SK-N-SH (cell line): ENCODE results near the gene PECR. TPM values are rescaled to one million over a fixed set of nuclear protein-coding genes. Genes with fewer than 3 reads are reported as not detected.

Experiments
- CTCF ChIA-PET: fragments of 300-600, 350-600 bp; formaldehyde crosslinking; extraction: SDS; loops from one replicate; lab custom pipeline; 2021; lab: Yijun Ruan, JAX
- POLR2A ChIA-PET: fragments of 350-600 bp; sonication (Branson Sonifier 250); formaldehyde crosslinking; extraction: SDS; loops from one replicate; lab custom pipeline; 2020; ENCODE audit warnings: antibody characterized with exemption, inconsistent platforms; lab: Yijun Ruan, JAX
- DNase-seq: peaks from one replicate; pipeline ENCODE4 v3.0.0; 2012
- H2AFZ ChIP-seq: fragments of 200-600 bp; sonication (generic); 2 replicates; pipeline ENCODE4 v1.8.1; 2016; ENCODE audit warnings: antibody characterized with exemption, mild to moderate bottlenecking, low read depth
- H3F3A ChIP-seq: fragments of 200-600 bp; sonication (generic); replicated peaks from 2 replicates; pipeline ENCODE3; 2016; ENCODE audit warnings: antibody characterized with exemption, mild to moderate bottlenecking; ENCODE audit not compliant: insufficient read depth
- H3K27ac ChIP-seq, 2 experiments: fragments of 200-500 bp in 1 of 2; fragments of 200-600 bp in 1 of 2; sonication (Bioruptor generic) in 1 of 2; sonication (generic), shearing (Covaris generic) in 1 of 2; 2 replicates each; pipeline versions ENCODE4 v1.5.1 to v1.6.1; 2014 to 2016; ENCODE audit warnings: low read depth in 2 of 2, inconsistent platforms in 1 of 2, low read length in 1 of 2, mild to moderate bottlenecking in 1 of 2, mixed read lengths in 1 of 2
- H3K27me3 ChIP-seq: fragments of 200-600 bp; sonication (generic), shearing (Covaris generic); 2 replicates; pipeline ENCODE4 v1.6.1; 2016; ENCODE audit warnings: mixed run types; ENCODE audit not compliant: insufficient read depth
- H3K36me3 ChIP-seq, 2 experiments: fragments of 200-500 bp in 1 of 2; fragments of 200-600 bp in 1 of 2; sonication (Bioruptor generic) in 1 of 2; sonication (generic) in 1 of 2; replicated peaks in 1 of 2; 2 replicates each; pipeline versions ENCODE3 to v1.5.1; 2014 to 2016; ENCODE audit warnings: low read length in 1 of 2, mild to moderate bottlenecking in 1 of 2; ENCODE audit not compliant: insufficient read depth in 2 of 2, control insufficient read depth in 1 of 2
- H3K4me1 ChIP-seq, 2 experiments: fragments of 200-500 bp in 1 of 2; fragments of 200-600 bp in 1 of 2; sonication (Bioruptor generic) in 1 of 2; sonication (generic), shearing (Covaris generic) in 1 of 2; 2 replicates each; pipeline versions ENCODE4 v1.5.1 to v1.6.1; 2014 to 2016; ENCODE audit warnings: low read depth in 1 of 2, low read length in 1 of 2, mixed run types in 1 of 2; ENCODE audit not compliant: insufficient read depth in 2 of 2, control insufficient read depth in 1 of 2
- H3K4me2 ChIP-seq: fragments of 200-600 bp; sonication (generic), shearing (Covaris generic); 2 replicates; pipeline ENCODE4 v1.6.1; 2017; ENCODE audit warnings: mixed run types
- H3K4me3 ChIP-seq, 2 experiments: fragments of 200-500 bp in 1 of 2; fragments of 200-600 bp in 1 of 2; sonication (Bioruptor generic) in 1 of 2; sonication (generic), shearing (Covaris generic) in 1 of 2; 2 replicates each; pipeline versions ENCODE4 v1.5.1 to v1.8.1; 2014 to 2016; ENCODE audit warnings: low read depth in 2 of 2, inconsistent platforms in 1 of 2, low read length in 1 of 2, mild to moderate bottlenecking in 1 of 2, mixed read lengths in 1 of 2, moderate library complexity in 1 of 2
- H3K79me2 ChIP-seq: fragments of 200-600 bp; sonication (generic); 2 replicates; pipeline ENCODE4 v1.8.1; 2017; ENCODE audit warnings: mild to moderate bottlenecking; ENCODE audit not compliant: insufficient read depth
- H3K9ac ChIP-seq: fragments of 200-600 bp; sonication (generic); 2 replicates; pipeline ENCODE4 v1.6.1; 2017; ENCODE audit warnings: mixed run types
- H3K9me2 ChIP-seq: fragments of 200-600 bp; sonication (generic); 2 replicates; pipeline ENCODE4 v1.6.1; 2017; ENCODE audit warnings: mixed run types
- H3K9me3 ChIP-seq: fragments of 200-600 bp; sonication (generic); 2 replicates; pipeline ENCODE4 v1.6.1; 2017; ENCODE audit warnings: mixed run types, mild to moderate bottlenecking, moderate library complexity
- H4K20me1 ChIP-seq: fragments of 200-600 bp; sonication (generic); 2 replicates; pipeline ENCODE4 v1.6.1; 2017; ENCODE audit warnings: mild to moderate bottlenecking, mixed run types; ENCODE audit not compliant: insufficient read depth
- EP300 ChIP-seq, 2 experiments: IDR thresholded peaks; 2 replicates each; pipeline versions ENCODE4 v1.4.0 to v1.6.1; 2012; ENCODE audit warnings: borderline replicate concordance in 1 of 2, low read depth in 1 of 2, low read length in 1 of 2
- FOXM1 ChIP-seq: IDR thresholded peaks from 2 replicates; pipeline ENCODE4 v1.4.0; 2012; ENCODE audit warnings: low read depth, mild to moderate bottlenecking
- GATA2 ChIP-seq: sonication (generic); formaldehyde crosslinking; IDR thresholded peaks from 2 replicates; pipeline ENCODE4 v1.5.0; 2020; ENCODE audit warnings: mild to moderate bottlenecking, missing genetic modification reagents
- JUND ChIP-seq: IDR thresholded peaks from 2 replicates; pipeline ENCODE4 v1.4.0; 2012
- NRF1 ChIP-seq: IDR thresholded peaks from 2 replicates; pipeline ENCODE4 v1.6.1; 2012; ENCODE audit warnings: low read depth, mild to moderate bottlenecking, low read length
- RCOR1 ChIP-seq: fragments of 150-350 bp; IDR thresholded peaks from 2 replicates; pipeline ENCODE4 v1.6.1; 2017; ENCODE audit warnings: antibody characterized with exemption, low read length
- SIN3A ChIP-seq: IDR thresholded peaks from 2 replicates; pipeline ENCODE4 v1.6.1; 2012; ENCODE audit warnings: low read depth, mild to moderate bottlenecking, low read length, moderate library complexity, borderline replicate concordance
- TAF1 ChIP-seq: IDR thresholded peaks from 2 replicates; pipeline ENCODE4 v1.6.1; 2012; ENCODE audit warnings: low read depth, mild to moderate bottlenecking, low read length, moderate library complexity, borderline replicate concordance
- TEAD4 ChIP-seq: IDR thresholded peaks from 2 replicates; pipeline ENCODE4 v1.4.0; 2012; ENCODE audit warnings: mild to moderate bottlenecking, borderline replicate concordance; ENCODE audit not compliant: insufficient read depth
- YY1 ChIP-seq: IDR thresholded peaks from 2 replicates; pipeline ENCODE4 v1.4.0; 2012; ENCODE audit warnings: low read depth, mild to moderate bottlenecking
- WGBS: methylation state at CpG from one replicate; pipeline ENCODE4 v1.1.6; 2017; ENCODE audit warnings: low lambda C conversion rate; 5-methylcytosine and 5-hydroxymethylcytosine counted together
- polyA plus RNA-seq, 3 experiments: library from polyadenylated mRNA; depleted of rRNA; stranded (reverse); fragments of >200 nt; gene quantifications; 2 replicates each; pipeline ENCODE4 v1.2.3, GENCODE V29; 2012
- TF ChIP-seq, protein P1 (sequence below): IDR thresholded peaks from 2 replicates; pipeline ENCODE4 v1.6.1; 2012; ENCODE audit warnings: mild to moderate bottlenecking, low read depth, low read length, moderate library complexity
- TF ChIP-seq, protein P2 (sequence below): fragments of 150-350 bp; IDR thresholded peaks from 2 replicates; pipeline ENCODE4 v1.6.1; 2016; ENCODE audit warnings: mild to moderate bottlenecking, low read depth, low read length
- TF ChIP-seq, protein P3 (sequence below): fragments of 150-350 bp; IDR thresholded peaks from 2 replicates; pipeline ENCODE4 v1.6.1; 2017; ENCODE audit warnings: antibody characterized with exemption, low read length, low read depth, borderline replicate concordance

PECR gene
- polyA plus RNA-seq, 1 of the 3 experiments (the other 2 are of a cell fraction): 18.6 TPM

DNA sequence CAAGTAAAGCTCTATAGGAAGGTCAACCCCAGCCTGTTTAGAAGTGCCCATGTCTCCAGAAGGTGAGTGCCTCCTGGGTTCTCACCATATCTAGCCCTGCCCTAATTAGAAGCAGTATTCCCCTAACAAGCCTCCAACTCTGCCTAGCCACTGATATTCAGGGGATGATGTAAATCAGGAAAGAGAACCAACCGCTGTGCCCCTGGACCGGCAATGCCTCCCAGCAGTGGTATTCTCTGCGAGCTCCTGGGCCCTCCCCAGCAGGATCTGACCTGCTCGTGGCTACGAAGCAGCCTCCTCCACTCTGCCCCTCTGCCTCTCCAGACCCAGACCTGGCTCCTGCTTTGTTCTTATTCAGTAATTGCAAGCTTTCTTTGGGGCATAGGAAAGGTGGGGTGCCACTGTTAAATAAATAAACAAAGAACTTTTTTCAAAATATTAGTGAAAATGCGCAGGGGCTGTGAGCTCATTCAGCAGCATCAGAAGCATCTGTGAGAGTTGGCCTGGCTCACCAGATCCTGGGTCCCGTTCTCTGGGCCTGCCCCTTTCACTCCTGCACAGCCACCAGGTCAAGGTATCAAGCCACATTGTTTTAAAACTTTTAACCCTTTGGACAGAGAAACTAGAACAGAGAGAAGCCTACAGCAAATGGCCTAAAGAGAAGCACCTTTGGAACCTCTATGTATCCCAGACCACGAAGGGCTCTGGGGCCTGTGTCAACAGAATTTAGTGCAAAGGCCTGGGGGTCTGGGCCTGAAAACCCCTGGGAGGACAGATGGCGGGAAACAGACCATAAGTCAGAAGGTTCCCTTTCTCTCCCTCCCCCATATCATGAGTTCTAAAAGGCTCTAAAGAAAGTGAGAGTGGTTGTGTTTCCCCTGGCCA, 80.2 kb downstream of the PECR start:
- no peaks in the 10 kb centered on the region for H3K27me3 ChIP-seq
- no peaks in the 10 kb centered on the region for H3K36me3 ChIP-seq
- POLR2A ChIA-PET: no interaction called here
- 93% methylated on average over 9 of the region's 9 CpGs for WGBS
- no peak overlapping the region for H3K9ac ChIP-seq
- no peaks in the 10 kb centered on the region for H3K9me2 ChIP-seq
- CTCF ChIA-PET: interaction anchor here (0.5 to 1.7 kb wide), 6 partner anchors 16 to 1518 kb away, joined by 3 read pairs; no protein-coding TSS in a partner anchor
- H3K4me2 ChIP-seq: no peak overlapping the region
- peaks cover 4 to 6% of the 10 kb centered on the region in 2 experiments; a peak in 2 of 4 replicates for H3K4me1 ChIP-seq
- no peak for TF ChIP-seq TAF1
- TF ChIP-seq FOXM1: no peak
- no peak for TF ChIP-seq EP300 (IDR thresholded peaks at IDR 0.05; ENCODE audit: borderline replicate concordance in 1 of 2, low read depth in 1 of 2, low read length in 1 of 2)
- H3K79me2 ChIP-seq: no peaks in the 10 kb centered on the region
- H3K4me3 ChIP-seq: no peak overlapping the region
- no peaks in the 10 kb centered on the region for H3F3A ChIP-seq
- H3K9me3 ChIP-seq: no peaks in the 10 kb centered on the region
- no peak overlapping the region for H2AFZ ChIP-seq
- H4K20me1 ChIP-seq: no peaks in the 10 kb centered on the region
- H3K27ac ChIP-seq: no peak overlapping the region
- no peak for DNase-seq

DNA sequence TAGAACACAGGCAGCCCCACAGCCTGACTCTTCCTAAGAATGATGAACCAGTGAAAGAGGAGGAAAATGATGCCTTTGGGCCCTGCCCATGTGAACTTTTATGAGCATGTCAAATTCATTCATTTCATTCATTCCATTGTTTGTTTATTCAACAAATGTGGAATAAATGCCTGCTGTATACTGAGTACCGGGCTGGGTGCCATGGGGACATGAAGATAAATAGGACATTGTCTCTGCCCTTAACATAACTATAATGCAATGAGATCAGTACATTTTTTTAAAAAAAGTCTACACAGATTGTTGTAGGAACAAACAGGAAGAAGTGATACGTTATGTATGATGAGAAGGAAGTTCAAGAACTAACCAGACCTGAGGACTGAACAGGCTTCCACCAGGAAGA, 83.0 kb downstream of the PECR start:
- WGBS: 92% methylated on average over 2 of the region's 2 CpGs
- no peak for DNase-seq

More for the DNA sequence above, 83.0 kb downstream of the PECR start:
- Histone ChIP-seq H2AFZ (no peak overlapping the region), H3F3A (no peaks in the 10 kb centered on the region), H3K9me2 (no peaks in the 10 kb centered on the region), H3K4me1 (peaks cover 0 to 4% of the 10 kb centered on the region in 2 experiments; a peak in 1 of 4 replicates), H3K9me3 (no peaks in the 10 kb centered on the region), H3K4me2 (no peak overlapping the region), H3K27ac (no peak overlapping the region), H4K20me1 (no peaks in the 10 kb centered on the region), H3K9ac (no peak overlapping the region), H3K36me3 (peaks cover 0 to 7% of the 10 kb centered on the region in 2 experiments), H3K4me3 (no peak overlapping the region), H3K79me2 (no peaks in the 10 kb centered on the region), H3K27me3 (no peaks in the 10 kb centered on the region)
- TF ChIP-seq JUND: no peak
- TF ChIP-seq SIN3A: no peak
- no peak for TF ChIP-seq GATA2 (CRISPR knock-in tag)
- no peak for TF ChIP-seq TEAD4
- no peak for TF ChIP-seq FOXM1
- TF ChIP-seq, protein P1, sequence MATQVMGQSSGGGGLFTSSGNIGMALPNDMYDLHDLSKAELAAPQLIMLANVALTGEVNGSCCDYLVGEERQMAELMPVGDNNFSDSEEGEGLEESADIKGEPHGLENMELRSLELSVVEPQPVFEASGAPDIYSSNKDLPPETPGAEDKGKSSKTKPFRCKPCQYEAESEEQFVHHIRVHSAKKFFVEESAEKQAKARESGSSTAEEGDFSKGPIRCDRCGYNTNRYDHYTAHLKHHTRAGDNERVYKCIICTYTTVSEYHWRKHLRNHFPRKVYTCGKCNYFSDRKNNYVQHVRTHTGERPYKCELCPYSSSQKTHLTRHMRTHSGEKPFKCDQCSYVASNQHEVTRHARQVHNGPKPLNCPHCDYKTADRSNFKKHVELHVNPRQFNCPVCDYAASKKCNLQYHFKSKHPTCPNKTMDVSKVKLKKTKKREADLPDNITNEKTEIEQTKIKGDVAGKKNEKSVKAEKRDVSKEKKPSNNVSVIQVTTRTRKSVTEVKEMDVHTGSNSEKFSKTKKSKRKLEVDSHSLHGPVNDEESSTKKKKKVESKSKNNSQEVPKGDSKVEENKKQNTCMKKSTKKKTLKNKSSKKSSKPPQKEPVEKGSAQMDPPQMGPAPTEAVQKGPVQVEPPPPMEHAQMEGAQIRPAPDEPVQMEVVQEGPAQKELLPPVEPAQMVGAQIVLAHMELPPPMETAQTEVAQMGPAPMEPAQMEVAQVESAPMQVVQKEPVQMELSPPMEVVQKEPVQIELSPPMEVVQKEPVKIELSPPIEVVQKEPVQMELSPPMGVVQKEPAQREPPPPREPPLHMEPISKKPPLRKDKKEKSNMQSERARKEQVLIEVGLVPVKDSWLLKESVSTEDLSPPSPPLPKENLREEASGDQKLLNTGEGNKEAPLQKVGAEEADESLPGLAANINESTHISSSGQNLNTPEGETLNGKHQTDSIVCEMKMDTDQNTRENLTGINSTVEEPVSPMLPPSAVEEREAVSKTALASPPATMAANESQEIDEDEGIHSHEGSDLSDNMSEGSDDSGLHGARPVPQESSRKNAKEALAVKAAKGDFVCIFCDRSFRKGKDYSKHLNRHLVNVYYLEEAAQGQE: no peak
- no peak for TF ChIP-seq YY1
- TF ChIP-seq, protein P2, sequence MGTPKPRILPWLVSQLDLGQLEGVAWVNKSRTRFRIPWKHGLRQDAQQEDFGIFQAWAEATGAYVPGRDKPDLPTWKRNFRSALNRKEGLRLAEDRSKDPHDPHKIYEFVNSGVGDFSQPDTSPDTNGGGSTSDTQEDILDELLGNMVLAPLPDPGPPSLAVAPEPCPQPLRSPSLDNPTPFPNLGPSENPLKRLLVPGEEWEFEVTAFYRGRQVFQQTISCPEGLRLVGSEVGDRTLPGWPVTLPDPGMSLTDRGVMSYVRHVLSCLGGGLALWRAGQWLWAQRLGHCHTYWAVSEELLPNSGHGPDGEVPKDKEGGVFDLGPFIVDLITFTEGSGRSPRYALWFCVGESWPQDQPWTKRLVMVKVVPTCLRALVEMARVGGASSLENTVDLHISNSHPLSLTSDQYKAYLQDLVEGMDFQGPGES: no peak
- TF ChIP-seq, protein P3, sequence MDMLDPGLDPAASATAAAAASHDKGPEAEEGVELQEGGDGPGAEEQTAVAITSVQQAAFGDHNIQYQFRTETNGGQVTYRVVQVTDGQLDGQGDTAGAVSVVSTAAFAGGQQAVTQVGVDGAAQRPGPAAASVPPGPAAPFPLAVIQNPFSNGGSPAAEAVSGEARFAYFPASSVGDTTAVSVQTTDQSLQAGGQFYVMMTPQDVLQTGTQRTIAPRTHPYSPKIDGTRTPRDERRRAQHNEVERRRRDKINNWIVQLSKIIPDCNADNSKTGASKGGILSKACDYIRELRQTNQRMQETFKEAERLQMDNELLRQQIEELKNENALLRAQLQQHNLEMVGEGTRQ: no peak
- no peak for TF ChIP-seq NRF1
- no peak for TF ChIP-seq RCOR1
- POLR2A ChIA-PET: no interaction called here
- CTCF ChIA-PET: no interaction called here
